HL-60 (cell line): Measurements from ENCODE around the gene UBE2D3.

ENCODE experiments used
- DNase-seq, 2 experiments: peaks; one replicate each; pipeline ENCODE4 v3.0.0-alpha.2; 2010 to 2020; ENCODE audit warnings: low read depth in 1 of 2, low spot score in 1 of 2
- H3K27ac ChIP-seq: fragments of 250-450 bp; sonication (Bioruptor Pico); replicated peaks from 2 replicates; pipeline ENCODE4 v1.5.1; 2020; ENCODE audit warnings: mild to moderate bottlenecking, moderate library complexity
- H3K27me3 ChIP-seq: fragments of 250-450 bp; sonication (Bioruptor Pico); 2 replicates; pipeline ENCODE4 v1.5.1; 2021; ENCODE audit warnings: mild to moderate bottlenecking, moderate library complexity; ENCODE audit not compliant: insufficient read depth, poor library complexity, severe bottlenecking
- H3K4me3 ChIP-seq: replicated peaks from 2 replicates; pipeline ENCODE4 v1.5.1; 2011; ENCODE audit warnings: mild to moderate bottlenecking, control low read depth, low read length; ENCODE audit not compliant: insufficient read depth
- GABPA ChIP-seq: IDR thresholded peaks from 2 replicates; pipeline ENCODE4 v1.6.1; 2012; ENCODE audit warnings: low read depth
- POLR2AphosphoS5 ChIP-seq: IDR thresholded peaks from 2 replicates; pipeline ENCODE4 v1.6.1; 2012; ENCODE audit warnings: low read depth
- SPI1 ChIP-seq: IDR thresholded peaks from 2 replicates; pipeline ENCODE4 v1.6.1; 2012; ENCODE audit warnings: low read depth, mild to moderate bottlenecking, borderline replicate concordance
- TF ChIP-seq, protein P1 (sequence below): IDR thresholded peaks from one replicate; pipeline ENCODE4 v1.5.1; 2011; ENCODE audit warnings: low read length, control low read depth, inconsistent platforms; ENCODE audit not compliant: insufficient read depth
- TF ChIP-seq, protein P2 (sequence below): IDR thresholded peaks from 2 replicates; pipeline ENCODE4 v1.6.1; 2012; ENCODE audit warnings: low read depth; ENCODE audit not compliant: insufficient replicate concordance

UBE2D3 gene

DNA sequence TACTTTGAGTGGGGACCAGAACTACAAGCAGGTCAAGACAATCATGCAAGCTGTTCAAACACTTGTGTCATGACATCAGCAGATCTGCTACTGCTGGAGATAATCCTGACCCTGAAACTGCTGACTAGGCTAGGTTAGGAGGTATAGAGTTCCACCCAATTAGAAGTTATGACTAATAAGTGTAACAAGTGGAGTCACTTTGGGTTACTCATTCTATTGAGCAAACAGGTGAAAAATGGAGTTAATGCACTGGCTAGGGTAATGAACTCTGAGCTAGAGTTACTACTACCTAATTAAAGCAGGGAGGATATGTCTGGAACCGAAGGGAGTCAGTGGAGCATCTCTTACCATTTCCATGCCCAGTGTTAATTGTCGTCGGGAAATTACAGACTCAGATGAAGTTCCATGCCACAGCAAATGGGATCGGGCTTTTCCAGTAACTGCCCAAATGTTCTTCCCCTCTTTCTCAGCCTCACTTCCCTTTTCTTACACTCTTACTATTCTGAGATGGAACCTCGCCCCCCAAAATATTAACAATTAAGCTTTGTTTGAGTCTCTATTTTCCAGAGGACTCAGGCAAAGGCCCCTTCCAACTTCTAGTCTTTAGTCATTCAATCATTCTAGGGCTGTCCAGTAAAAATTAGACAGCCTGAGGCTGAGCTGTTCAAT lies 46.7 kb downstream of the UBE2D3 start:
- Histone ChIP-seq H3K27ac (no peak overlapping the region), H3K4me3 (no peak overlapping the region), H3K27me3 (no peaks in the 10 kb centered on the region)
- TF ChIP-seq SPI1 (peak; percentile 76), GABPA (no peak)
- no peak for DNase-seq

DNA sequence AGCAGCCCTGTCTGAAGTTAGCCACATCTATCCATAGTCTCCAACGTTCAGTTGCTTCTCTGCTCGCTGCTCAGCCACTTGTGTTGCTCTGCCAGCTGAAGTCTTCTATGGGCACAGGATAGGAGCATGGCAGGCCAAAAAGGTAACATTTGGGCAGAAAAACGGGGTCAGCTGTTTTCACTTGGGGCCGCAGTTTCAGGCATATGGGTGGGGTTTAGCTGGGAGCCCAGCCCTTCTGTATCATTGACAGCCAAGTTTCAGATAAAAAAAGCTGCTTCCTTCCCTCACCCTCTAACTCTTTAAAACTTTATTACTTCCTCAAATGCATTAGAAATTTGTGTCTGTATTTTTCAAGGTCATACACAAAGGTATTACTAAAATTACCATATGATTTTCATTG lies 48.1 kb downstream of the UBE2D3 start:
- no peak overlapping the region for H3K4me3 ChIP-seq
- H3K27me3 ChIP-seq, result no peaks in the 10 kb centered on the region
- no peak for DNase-seq
- H3K27ac ChIP-seq, result no peak overlapping the region
- TF ChIP-seq, protein P1, sequence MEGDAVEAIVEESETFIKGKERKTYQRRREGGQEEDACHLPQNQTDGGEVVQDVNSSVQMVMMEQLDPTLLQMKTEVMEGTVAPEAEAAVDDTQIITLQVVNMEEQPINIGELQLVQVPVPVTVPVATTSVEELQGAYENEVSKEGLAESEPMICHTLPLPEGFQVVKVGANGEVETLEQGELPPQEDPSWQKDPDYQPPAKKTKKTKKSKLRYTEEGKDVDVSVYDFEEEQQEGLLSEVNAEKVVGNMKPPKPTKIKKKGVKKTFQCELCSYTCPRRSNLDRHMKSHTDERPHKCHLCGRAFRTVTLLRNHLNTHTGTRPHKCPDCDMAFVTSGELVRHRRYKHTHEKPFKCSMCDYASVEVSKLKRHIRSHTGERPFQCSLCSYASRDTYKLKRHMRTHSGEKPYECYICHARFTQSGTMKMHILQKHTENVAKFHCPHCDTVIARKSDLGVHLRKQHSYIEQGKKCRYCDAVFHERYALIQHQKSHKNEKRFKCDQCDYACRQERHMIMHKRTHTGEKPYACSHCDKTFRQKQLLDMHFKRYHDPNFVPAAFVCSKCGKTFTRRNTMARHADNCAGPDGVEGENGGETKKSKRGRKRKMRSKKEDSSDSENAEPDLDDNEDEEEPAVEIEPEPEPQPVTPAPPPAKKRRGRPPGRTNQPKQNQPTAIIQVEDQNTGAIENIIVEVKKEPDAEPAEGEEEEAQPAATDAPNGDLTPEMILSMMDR, result no peak
- TF ChIP-seq GABPA, result no peak
- TF ChIP-seq SPI1, result no peak
- TF ChIP-seq, protein P2, sequence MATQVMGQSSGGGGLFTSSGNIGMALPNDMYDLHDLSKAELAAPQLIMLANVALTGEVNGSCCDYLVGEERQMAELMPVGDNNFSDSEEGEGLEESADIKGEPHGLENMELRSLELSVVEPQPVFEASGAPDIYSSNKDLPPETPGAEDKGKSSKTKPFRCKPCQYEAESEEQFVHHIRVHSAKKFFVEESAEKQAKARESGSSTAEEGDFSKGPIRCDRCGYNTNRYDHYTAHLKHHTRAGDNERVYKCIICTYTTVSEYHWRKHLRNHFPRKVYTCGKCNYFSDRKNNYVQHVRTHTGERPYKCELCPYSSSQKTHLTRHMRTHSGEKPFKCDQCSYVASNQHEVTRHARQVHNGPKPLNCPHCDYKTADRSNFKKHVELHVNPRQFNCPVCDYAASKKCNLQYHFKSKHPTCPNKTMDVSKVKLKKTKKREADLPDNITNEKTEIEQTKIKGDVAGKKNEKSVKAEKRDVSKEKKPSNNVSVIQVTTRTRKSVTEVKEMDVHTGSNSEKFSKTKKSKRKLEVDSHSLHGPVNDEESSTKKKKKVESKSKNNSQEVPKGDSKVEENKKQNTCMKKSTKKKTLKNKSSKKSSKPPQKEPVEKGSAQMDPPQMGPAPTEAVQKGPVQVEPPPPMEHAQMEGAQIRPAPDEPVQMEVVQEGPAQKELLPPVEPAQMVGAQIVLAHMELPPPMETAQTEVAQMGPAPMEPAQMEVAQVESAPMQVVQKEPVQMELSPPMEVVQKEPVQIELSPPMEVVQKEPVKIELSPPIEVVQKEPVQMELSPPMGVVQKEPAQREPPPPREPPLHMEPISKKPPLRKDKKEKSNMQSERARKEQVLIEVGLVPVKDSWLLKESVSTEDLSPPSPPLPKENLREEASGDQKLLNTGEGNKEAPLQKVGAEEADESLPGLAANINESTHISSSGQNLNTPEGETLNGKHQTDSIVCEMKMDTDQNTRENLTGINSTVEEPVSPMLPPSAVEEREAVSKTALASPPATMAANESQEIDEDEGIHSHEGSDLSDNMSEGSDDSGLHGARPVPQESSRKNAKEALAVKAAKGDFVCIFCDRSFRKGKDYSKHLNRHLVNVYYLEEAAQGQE, result no peak

DNA sequence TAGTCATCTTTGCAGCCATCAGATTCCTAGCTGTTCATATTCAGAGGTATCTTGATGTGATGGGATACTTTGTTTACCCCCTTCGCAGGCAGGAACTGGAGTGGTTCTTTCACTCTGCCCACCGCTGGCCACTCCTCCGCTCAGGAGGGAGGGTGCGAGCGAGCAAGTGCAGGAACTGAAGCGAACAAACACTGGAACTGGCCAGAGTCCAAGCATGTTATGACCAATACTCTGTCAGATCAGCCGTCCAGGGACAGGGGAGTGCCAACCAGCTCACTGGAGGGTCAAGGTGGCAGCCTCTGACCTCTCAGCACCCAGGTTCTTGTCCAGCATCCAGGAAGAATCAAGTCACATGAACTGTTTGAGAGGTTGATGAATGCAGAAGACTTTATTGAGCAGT lies 48.6 kb downstream of the UBE2D3 start:
- Histone ChIP-seq H3K4me3 (no peak overlapping the region), H3K27me3 (no peaks in the 10 kb centered on the region), H3K27ac (no peak overlapping the region)
- TF ChIP-seq, protein P1, result no peak
- TF ChIP-seq SPI1, result no peak
- TF ChIP-seq GABPA, result no peak
- TF ChIP-seq, protein P2, result no peak
- TF ChIP-seq POLR2AphosphoS5, result no peak
- DNase-seq, result no peak

DNA sequence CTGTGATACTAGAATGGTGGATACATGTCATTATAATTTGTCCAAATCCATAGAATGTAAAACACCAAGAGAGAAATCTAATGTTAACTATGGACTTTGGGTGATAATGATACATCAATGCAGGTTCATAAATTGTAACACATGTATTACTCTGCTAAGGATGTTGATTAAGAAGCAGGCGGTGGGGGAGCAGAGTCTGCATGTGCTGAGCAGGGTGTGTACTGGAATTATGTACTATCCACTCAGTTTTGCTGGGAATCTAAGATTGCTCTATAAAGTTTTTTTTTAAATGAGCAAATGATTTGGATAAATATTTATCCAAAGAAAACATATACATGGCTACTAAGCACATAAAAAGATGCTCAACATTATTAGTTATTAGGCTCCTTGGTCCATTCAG lies 51.5 kb downstream of the UBE2D3 start:
- peak; percentile 13; the same call in 1 of the 2 replicates for TF ChIP-seq SPI1
- TF ChIP-seq, protein P1, result no peak
- Histone ChIP-seq H3K27me3 (no peaks in the 10 kb centered on the region), H3K27ac (no peak overlapping the region), H3K4me3 (no peak overlapping the region)
- no peak for DNase-seq
